Activated CD8-positive, alpha-beta memory T cell treated with anti-CD3 and anti-CD28 coated beads for 1 hour (primary cell): ENCODE data around the gene MED10.

Experiments
- DNase-seq, 2 donors: peaks; one replicate each; pipeline ENCODE4 v3.0.0-alpha.2; 2020; ENCODE audit warnings: low read depth in 1 of 2; ENCODE audit errors: extremely low read depth in 1 of 2

MED10 gene

DNA sequence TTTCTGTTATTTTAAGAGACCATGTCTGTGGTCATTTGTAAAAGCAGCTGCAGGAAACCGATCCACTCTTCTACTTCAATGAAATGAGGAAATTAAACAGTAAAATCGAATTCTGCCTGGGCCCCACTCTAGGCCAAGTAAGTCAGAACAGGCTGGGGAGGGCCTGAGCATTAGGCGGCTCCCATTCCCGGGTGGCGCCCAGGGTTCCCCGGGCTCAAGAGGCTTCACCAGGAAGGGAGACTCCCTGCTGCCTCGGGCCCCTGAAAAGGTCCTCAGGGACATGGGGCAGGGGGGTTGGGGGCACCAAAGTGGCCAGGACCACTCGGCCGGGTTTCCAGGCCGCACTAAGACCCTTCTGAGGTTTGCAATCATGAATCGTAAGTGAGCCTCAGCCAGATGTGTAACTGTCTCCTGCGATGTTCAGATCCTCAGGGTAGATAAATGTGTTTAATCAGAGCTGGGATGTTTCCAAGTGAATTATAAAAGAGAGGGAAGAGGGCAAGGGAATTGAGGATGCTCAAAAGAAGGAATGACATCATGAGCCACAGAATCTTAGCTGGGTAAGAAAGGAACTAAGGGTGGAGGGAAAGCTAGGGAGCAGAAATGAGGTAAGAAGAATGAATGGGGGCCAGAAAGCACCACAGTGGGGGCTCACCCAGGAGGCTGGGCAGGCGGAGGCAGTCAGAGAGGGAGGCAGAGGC, 24.6 kb downstream of the MED10 start:
- DNase-seq, result no peak

DNA sequence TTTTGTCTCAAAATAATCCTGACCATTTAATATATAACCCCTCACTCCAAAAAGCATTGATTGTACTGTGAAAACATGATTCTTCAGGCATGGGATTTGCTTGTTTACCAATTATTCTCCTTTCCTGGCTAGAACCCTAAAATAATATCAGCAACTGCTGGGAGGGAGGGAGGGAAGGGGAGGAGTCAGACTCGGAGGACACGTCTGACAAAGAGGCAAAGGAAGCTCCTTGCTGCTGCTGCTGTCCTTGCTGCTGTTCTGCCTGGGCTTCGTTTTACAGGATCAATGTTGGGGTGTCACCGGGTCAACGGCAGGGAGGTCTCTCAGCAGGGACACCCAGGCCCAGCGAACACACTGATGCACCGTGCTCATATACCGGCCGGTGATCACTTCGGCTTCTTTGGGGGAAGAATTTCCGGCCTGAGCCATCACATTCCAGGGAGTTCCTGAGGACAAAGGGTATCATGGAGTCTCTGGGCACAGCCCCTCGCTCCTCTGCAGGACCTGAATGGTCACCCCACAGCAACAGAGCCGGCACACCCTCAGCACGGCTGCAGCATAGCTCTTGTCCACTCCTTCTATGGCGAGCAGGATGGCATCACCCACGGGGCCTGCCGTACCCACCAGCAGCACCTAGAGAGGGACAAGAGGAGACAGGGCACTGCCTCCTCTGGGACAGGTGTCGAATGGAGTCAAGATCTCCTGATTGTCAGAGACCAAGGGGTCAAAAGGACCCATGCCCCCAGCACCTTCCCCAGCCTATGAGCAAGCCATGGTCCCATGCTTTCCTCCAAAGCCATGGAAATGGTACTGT, 27.9 kb downstream of the MED10 start:
- DNase-seq, result no peak

DNA sequence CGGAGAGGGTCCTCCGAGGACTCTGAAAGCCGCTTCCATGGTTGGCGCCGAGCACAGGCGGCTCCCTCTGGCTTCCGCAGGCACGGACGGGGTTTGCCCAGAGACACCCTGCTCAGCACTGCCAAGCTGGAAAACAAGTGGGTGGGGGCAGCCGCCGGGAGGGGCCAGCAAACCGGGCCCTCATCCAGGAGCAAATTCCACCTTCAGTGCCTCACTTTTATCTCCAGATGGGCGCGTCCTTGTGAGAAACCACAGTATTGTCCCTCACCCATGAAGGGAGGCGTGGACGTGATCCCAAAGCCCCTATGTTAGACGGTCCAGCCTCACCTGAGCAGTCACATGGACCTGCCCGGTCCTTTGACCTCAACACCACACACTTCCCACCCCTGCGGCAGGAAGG, 29.0 kb downstream of the MED10 start:
- no peak for DNase-seq

DNA sequence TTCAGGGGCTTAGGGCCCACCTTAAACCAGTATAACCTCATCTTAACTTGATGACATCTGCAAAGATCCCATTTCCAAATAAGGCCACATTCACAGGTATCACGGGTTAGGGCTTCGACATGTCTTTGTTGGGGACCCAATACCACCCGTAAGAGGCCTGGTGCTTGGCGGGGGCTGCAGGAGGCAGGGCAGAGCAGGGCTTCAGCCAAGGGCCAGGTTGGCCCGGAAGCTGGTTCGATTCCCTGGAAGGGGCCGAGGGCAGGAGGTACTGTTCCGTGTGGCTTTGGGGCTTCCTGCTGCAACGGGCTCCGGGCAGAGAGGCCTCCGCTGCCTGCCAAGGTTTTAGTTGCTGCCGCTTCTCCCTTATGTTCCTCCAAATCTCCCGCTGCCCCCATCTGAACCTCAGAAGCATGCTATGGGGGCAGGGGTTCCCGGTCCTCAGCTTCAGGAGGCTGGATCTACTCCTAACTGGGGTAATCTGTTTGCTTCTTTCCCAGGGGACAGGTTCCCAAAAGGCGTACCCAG, 29.8 kb downstream of the MED10 start:
- no peak for DNase-seq

DNA sequence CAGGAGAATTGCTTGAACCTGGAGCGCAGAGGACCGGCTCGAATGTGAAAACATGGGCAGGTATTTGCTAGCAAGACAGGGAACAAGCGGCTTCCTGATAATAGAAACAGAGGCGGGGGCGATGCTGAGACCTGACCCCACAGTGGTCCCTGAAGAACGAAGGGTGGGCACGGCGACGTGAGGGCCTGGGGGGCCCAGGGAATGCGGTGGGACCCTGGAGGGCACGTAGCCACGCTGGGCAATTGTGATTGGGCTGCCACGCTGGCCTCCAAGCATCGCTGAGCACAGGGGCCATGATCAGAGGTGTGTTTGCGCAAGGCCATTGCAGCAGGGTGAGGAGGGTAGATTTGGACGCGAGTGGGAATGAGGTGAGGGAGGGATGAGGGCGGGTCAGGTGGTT, 30.7 kb downstream of the MED10 start:
- DNase-seq, result no peak

DNA sequence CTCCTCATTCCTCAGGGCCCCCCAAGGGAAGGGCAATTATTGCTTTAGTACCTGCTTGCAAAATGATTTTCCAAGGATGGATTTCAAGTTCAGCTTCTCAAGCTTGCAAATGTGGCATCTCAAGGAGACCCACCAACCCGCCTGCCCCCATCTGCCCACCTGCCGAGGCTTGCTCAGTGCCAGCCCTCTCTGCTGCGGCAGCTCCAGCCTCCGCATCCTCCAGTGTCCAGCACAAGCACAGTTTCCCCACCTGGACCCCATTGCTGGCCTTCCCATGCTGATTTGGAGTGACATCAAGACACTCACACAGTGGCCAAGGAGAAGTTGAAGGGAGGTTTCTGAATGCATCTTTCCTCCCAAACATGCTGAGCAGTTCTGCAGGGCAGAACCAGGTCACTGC, 31.2 kb downstream of the MED10 start:
- DNase-seq, result no peak

DNA sequence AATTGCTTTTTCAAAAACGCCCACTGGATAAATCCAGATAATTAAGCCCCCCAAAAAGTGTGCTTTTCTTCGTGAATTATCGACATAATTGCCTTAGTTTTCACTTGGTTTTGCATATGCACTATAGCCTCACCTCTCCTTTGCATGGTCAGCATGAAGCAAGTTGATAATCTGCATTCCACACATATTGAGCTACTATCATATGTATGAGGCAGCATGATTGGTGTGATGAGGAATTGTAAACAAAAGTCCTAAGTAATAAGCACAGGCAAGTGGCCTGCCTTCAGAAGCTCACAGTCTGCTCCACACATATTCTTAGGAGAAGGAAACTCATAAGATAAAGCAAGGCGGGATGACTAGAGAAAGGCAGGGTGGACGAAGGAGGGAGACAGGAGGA, 33.8 kb downstream of the MED10 start:
- no peak for DNase-seq

DNA sequence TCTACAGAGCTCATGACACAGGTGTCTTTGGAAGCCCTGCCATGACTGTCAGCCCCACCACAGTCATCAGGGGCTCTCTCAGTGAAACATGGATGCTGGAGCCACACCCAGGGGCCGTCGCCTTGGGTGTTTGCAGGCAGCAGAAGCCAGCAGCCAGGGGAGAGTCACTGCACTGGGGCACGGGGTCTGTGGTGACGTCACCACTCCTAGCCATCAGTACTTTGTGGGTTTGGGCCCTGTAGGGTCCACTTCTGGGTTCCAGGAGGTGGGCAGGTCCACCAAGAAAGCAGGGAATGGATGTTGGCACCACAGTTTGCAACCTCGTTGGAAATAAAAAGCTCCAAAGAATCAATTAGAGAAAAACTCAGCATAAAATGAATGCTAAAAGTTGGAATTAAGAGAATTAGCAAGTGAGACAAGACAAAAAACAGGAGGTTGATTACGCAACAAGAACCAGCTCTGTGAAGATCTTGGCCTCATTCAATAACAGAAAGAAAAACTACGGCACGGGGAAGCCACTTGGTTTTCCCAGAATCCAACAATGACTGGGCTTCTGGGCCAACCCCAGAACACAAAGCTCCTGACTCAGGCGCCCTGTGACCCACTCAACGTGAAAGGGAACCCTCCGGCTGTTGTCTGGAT, 34.3 kb downstream of the MED10 start:
- no peak for DNase-seq

DNA sequence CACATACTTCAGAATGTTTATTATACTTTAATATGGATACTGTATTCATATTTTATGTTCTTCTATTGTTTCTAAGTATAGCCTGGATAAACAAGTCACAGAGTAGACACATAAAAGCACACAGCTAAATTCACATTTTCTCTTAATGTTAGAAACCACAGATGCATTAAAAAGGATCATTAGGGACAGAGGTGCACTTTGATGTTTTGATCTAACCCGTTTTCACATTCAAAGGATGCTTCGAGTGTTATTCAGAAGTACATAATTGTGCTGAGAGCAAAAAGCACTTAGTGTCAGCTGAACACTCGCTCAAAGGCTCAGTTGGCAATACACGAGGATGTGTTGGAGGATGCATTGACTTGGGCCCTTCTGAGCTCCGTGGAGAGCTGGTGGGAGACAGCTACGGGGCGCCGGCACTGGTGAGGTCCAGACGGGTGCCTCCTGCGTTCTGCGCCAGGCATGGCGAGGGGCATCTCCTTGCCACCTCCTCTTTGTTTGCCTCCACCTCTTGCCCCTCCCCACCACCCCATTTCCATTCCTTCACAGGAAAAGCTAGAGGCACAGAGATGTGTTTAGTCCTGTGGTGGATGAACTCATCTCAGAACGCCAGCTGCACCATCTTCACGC, 35.5 kb downstream of the MED10 start:
- no peak for DNase-seq

DNA sequence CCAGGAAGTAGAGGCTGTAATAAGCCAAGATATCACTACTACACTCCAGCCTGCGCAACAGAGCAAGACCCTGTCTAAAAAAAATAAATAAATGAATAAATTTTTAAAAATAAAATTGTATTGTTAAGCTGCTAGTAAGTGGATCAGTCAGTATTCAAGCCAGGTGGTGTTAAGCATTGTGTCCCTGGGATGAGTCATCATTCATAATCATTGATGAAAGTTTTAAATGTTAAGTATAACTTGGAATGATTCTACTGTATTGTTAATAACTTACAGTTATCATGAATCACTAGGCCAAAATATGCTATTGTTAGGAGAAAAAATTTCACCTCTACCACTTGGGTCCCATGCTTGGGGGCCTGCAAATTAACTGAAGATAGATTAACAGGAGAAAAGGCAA, 38.2 kb downstream of the MED10 start:
- DNase-seq, result no peak

DNA sequence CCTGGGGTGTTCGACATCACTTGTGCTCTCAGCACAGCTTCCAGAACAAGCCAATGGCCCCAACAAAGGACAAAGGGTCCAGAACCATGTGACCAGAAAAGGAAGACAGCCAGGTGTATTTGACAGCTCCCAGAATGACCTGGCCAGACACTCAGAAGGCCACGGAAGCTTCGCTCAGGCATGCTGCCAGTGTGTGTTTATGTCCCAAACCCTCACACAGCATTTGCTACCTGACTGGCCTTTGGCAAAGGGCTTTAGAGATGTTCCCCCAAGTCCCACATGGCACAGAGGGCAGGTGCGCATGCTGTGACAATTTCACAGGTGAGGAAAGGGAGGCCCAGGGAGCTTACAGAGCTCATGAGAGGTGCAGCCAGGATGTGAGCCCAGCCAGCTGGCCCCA, 39.5 kb downstream of the MED10 start:
- no peak for DNase-seq

DNA sequence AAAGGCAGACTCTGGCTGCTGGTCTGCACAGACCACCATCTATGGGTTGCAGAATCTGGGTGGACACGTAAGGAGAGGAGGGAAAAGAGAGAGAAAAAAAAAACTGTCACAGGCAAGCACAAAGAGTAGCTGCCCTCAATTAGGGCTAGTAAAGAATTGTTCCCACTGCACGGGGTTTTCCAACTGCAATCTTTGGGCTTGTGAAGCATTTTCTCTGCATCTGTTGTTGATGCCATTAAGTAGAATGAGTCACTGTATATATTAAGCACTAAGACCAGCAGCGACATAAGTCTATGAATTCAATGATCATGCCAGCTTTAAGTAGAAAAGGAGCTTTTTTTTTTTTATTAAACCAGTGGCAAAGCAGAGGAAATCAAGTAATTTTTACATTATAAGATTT, 40.2 kb downstream of the MED10 start:
- no peak for DNase-seq

DNA sequence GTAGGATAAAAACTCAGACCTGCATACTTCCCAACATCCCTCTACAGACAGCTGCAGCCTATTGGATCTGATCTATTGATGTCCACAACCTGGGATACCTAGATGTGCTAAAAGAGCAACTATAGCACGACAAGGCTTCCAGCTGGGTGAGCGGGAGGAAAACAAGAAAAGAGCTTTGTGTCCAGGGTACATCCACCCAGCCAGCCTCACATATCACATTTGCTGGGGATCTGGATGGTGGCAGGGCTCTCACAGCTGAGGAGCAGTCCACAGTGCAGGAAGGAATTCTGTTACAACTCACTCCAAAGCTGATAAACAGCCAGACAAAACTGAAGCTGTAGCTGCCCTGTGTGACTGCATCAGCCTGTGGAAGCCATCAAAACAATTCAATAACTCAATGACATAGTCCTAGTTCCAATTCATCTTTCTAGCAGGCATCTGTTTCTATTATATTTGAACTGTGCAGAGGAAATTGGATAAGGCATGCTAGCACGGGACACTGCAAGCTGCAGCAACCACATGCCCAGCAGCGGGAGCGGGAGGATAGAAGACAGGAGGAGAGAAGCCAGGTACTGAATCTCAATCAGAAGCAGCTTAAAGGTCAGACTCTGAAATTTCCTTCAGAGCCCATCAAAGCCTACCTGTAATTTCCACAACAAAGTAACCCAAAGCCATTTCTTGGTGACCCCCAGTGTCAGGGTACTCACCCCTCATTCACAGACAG, 45.0 kb downstream of the MED10 start:
- no peak for DNase-seq

DNA sequence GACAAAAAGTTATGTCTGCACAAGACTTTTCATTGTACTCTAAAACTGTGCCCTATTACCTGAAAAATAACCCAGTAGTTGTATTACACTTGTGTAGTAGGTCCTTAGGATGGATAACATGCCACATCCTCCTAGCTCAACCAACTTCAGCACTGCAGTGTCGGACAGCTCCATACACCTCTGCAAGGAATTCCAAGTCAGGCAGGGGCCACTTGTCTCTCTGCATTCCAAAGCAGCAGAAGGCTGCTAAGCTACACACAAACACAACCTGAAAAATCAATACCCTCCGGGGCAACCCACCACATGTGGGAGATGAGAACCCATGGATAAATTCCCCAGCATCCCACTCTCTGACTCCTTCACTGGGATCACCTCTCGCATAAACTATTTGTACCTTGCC, 50.2 kb downstream of the MED10 start:
- DNase-seq, result no peak

DNA sequence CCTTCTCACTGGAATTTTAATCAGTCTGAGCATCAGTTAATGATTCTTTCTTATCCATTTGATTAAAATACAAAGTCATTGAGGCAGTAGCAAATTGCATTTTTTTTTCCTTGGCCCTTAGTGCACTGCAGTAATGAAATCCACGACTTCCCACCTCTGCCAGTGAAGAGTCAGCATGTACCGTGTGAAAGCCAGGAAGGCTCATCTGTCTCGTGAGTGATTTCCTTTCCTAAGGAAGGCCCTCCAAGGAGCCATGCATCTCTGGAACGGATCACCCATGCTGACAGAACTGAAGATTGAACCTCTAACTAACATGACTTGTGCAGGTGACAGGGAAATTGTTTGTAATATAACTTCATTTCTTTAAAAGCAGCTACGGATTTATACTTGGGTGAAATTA, 51.6 kb downstream of the MED10 start:
- no peak for DNase-seq

DNA sequence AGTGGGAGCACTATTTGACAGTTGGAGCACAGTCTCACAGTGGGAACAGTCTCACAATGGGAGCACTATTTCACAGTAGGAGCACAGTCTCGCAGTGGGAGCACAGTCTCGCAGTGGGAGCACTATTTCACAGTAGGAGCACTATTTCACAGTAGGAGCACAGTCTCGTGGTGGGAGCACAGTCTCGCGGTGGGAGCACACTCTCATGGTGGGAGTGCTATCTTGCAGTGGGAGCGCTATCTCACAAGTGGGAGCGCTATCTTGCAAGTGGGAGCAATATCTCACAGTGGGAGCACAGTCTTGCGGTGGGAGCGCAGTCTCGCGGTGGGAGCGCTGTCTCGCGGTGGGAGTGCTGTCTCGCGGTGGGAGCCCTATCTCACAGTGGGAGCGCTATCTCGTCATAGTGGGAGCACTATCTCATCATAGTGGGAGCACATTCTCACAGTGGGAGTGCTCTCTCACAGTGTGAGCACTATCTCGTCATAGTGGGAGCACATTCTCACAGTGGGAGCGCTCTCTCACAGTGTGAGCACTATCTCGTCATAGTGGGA, 56.1 kb downstream of the MED10 start:
- no peak for DNase-seq
